ENCODE data around the gene FUBP3. TPM values are rescaled to one million over a fixed set of nuclear protein-coding genes. Genes with fewer than 3 reads are reported as not detected.

The FUBP3 gene
- total and polyA plus RNA-seq, 4 donors = 22.9 to 44.6 (median 35.1) TPM

DNA sequence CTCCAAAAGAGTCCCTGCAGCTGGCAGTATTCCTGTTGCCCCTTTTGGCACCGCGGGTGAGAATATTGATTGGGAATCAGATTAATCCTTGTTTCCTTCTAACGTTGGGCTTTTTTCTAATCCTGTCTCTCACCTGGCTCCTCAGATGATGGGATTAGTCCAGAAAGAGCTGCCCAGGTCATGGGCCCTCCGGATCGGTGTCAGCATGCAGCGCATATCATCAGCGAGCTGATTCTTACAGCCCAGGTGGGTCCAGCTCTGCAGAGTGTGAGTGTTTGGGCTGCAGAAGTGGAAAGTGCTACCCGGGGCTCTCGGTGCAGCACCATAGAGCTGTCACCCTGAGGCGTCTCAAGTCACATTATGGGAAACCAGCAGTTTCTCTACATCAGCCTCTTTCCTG, 44.1 kb downstream of the FUBP3 start:
- no peak for ATAC-seq (ENCODE audit: insufficient read depth, low FRiP score)
- Histone ChIP-seq H3K4me3 (no peak overlapping the region), H3K9ac (ENCODE audit: insufficient read depth in 1 of 2, low read length in 2 of 2) (no peak overlapping the region), H3K27ac (ENCODE audit: low read depth in 1 of 2, low read length in 1 of 2) (no peak overlapping the region), H3K27me3 (ENCODE audit: control insufficient read depth in 3 of 3, insufficient read depth in 3 of 3, low read length in 2 of 3) (no peaks in the 10 kb centered on the region), H3K4me1 (ENCODE audit: control insufficient read depth in 5 of 5, insufficient read depth in 5 of 5, low read length in 5 of 5) (no peaks in the 10 kb centered on the region), H3K36me3 (ENCODE audit: control insufficient read depth in 4 of 4, insufficient read depth in 4 of 4, low read length in 4 of 4) (peaks cover 42 to 66% (median 50%) of the 10 kb centered on the region in 4 donors), H3K9me3 (ENCODE audit: control insufficient read depth in 4 of 4, insufficient read depth in 3 of 4, low read length in 3 of 4) (no peaks in the 10 kb centered on the region)
- TF ChIP-seq, protein P1, sequence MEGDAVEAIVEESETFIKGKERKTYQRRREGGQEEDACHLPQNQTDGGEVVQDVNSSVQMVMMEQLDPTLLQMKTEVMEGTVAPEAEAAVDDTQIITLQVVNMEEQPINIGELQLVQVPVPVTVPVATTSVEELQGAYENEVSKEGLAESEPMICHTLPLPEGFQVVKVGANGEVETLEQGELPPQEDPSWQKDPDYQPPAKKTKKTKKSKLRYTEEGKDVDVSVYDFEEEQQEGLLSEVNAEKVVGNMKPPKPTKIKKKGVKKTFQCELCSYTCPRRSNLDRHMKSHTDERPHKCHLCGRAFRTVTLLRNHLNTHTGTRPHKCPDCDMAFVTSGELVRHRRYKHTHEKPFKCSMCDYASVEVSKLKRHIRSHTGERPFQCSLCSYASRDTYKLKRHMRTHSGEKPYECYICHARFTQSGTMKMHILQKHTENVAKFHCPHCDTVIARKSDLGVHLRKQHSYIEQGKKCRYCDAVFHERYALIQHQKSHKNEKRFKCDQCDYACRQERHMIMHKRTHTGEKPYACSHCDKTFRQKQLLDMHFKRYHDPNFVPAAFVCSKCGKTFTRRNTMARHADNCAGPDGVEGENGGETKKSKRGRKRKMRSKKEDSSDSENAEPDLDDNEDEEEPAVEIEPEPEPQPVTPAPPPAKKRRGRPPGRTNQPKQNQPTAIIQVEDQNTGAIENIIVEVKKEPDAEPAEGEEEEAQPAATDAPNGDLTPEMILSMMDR (IDR thresholded peaks at IDR 0.05; ENCODE audit: control extremely low read depth, extremely low read depth) = no peak
- no peak for DNase-seq
- WGBS, 2 donors = 92% methylated on average over 10 of the region's 10 CpGs

DNA sequence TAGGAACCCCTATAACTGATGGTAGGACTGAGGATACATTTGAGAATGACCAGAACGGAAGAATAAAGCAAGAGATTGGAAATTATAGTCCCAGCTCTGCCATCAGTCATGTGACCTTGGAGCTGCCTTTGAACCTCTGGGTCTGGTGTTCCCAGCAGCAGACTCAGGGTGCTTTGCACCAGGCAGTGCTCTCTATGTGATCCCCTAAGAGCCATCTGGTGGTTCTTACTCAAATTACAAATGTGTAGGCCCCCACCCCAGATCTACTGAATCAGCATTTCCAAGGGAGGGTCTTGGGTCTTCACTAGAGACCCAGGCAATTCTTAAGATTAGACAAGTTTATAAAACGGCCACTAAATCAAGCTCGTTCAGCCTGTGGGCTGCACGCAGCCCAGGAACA, 44.8 kb downstream of the FUBP3 start:
- Histone ChIP-seq H3K9ac (ENCODE audit: insufficient read depth in 1 of 2, low read length in 2 of 2) (no peak overlapping the region), H3K9me3 (ENCODE audit: control insufficient read depth in 4 of 4, insufficient read depth in 3 of 4, low read length in 3 of 4) (no peaks in the 10 kb centered on the region), H3K4me1 (ENCODE audit: control insufficient read depth in 5 of 5, insufficient read depth in 5 of 5, low read length in 5 of 5) (no peaks in the 10 kb centered on the region), H3K27ac (ENCODE audit: low read depth in 1 of 2, low read length in 1 of 2) (no peak overlapping the region), H3K27me3 (ENCODE audit: control insufficient read depth in 3 of 3, insufficient read depth in 3 of 3, low read length in 2 of 3) (no peaks in the 10 kb centered on the region), H3K4me3 (no peak overlapping the region), H3K36me3 (ENCODE audit: control insufficient read depth in 4 of 4, insufficient read depth in 4 of 4, low read length in 4 of 4) (peaks cover 41 to 63% (median 48%) of the 10 kb centered on the region in 4 donors)
- DNase-seq = no peak
- 91 to 93% methylated on average over 4 of the region's 4 CpGs for WGBS, 2 donors
- ATAC-seq (ENCODE audit: insufficient read depth, low FRiP score) = no peak
- TF ChIP-seq, protein P1 (IDR thresholded peaks at IDR 0.05; ENCODE audit: control extremely low read depth, extremely low read depth) = no peak

DNA sequence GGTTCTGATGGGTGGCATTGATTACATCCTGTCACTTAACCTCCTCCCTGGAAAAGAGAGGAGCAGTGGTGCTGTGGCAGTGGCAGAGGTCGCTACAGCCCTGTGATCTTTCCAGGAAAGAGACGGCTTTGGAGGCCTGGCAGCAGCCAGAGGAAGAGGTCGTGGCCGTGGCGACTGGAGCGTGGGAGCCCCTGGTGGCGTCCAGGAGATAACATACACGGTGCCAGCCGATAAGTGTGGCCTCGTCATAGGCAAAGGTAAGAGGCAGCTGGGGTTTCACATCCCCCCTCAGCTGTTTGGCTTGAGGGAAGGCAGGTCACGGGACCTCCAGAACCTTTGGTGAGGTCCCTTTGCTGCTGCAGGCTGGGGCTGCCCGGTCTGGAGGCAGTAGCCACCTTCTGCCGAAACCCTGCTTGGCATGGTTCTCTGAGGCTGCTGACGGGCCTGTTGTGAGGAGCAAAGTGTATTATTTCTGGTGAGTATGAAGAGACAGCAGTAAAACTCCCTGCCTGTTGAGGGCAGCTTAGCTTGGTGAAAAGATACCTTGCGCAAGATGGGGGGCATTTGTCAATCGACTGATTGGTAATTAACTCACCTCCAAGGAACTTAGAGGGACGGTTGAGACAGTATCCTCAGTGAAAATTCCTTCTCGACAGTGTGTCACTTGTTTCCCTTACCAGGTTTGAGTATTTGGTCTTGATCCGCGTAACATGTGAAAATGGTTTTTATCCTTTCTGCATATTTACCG, 47.0 kb downstream of the FUBP3 start:
- Histone ChIP-seq H3K4me3 (no peak overlapping the region), H3K9me3 (ENCODE audit: control insufficient read depth in 4 of 4, insufficient read depth in 3 of 4, low read length in 3 of 4) (no peaks in the 10 kb centered on the region), H3K27me3 (ENCODE audit: control insufficient read depth in 3 of 3, insufficient read depth in 3 of 3, low read length in 2 of 3) (no peaks in the 10 kb centered on the region), H3K36me3 (ENCODE audit: control insufficient read depth in 4 of 4, insufficient read depth in 4 of 4, low read length in 4 of 4) (peaks cover 25 to 71% (median 41%) of the 10 kb centered on the region in 4 donors), H3K27ac (ENCODE audit: low read depth in 1 of 2, low read length in 1 of 2) (no peak overlapping the region), H3K4me1 (ENCODE audit: control insufficient read depth in 5 of 5, insufficient read depth in 5 of 5, low read length in 5 of 5) (no peaks in the 10 kb centered on the region), H3K9ac (ENCODE audit: insufficient read depth in 1 of 2, low read length in 2 of 2) (no peak overlapping the region)
- TF ChIP-seq, protein P1 (IDR thresholded peaks at IDR 0.05; ENCODE audit: control extremely low read depth, extremely low read depth) = no peak
- DNase-seq = no peak
- 86 to 90% methylated on average over 21 of the region's 21 CpGs for WGBS, 2 donors
- no peak for ATAC-seq (ENCODE audit: insufficient read depth, low FRiP score)
